HG03064 (cell line): ENCODE results near the gene PUM1.
"Not testable (repeated sequence)": the region's sequence is repeated elsewhere in the genome, so short reads cannot be mapped to it uniquely, and the experiment has no call there.

ENCODE experiments used
- ATAC-seq: cut with Tn5 transposase; IDR thresholded peaks from one replicate; pipeline ENCODE4 v1.9.1; 2021; ENCODE audit warnings: low read depth; ENCODE audit not compliant: unreplicated experiment

The PUM1 gene

DNA sequence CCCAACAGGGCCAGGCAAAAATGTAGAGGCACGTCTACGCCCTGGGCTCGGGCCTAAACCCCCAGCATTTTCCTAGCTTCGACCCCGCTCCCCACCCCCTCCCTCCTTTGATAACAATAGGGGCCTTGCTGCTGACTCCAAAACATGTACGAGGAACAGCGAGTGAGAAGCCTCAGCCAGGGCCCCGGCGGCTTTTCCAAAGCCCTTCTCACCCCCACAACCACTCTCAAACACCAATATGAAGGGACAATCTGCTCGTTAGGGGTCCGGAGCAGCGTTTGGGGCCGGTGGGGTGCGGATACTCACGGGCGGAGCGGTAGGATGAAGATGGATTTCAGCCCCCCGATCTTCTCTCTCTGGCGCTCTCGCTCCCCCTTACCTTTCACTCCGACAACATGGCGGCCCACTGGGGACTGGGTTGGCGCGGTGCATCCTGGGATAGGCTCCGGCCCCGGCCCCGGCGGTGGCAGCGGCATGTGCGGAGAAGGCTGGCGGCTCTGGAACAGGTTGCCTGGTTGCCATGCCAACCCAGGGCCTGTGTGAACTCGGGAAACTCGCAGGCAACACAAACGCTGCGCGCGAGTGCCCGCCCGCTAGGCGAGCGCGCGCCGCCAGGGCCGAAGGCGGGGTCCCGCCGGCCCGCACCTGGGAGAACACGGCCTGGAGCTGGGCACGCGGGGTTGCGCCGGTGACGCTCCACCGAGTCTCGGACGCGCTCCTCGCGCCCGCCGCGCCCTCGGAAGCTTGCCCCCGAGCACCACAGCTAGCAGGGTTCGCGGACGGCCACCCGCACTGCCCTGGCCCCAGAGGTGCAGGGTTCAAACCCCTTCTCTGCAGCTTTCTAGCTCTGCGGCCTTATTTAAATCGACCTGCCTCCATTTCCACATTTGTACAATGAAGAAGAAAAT is at the start of gene PUM1:
Gene PUM1, minus strand, starts transcription at position 408 of the 908 bp plus-strand sequence. CDS start 6,151 bp downstream, outside the sequence.
- ATAC-seq = peak; percentile 79

DNA sequence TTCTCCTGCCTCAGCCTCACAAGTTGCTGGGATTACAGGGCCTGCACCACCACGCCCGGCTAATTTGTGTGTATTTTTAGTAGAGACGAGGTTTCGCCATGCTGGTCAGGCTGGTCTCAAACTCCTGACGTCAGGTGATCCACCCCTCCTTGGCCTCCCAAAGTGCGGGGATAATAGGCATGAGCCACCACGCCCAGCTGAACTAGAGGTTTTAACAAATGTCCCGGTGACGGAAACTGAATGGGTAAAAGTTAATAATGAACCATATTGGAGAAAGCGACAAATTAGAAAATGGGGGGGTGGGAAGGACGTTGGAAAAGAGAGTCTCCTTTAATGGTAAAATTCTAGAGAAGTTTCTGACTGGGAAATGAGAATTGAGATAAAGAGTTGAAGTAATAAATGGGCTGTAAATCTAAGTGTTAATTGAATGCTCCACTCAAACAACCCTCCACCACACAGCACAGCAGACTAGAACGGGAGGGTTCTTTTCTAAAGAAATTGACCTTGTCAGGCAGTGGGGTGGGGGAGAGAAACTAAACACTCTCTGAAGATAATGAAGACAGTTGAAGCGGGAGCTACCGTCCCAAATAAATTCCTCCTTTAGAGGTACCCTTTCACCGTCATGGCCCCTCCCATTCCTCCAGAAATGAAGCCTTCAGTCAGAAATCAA is 46.9 kb upstream of the PUM1 start:
- ATAC-seq = no peak

GRCh38 chr1:31111290-31111951 is 45.9 kb upstream of the PUM1 start:
- ATAC-seq = no peak

DNA sequence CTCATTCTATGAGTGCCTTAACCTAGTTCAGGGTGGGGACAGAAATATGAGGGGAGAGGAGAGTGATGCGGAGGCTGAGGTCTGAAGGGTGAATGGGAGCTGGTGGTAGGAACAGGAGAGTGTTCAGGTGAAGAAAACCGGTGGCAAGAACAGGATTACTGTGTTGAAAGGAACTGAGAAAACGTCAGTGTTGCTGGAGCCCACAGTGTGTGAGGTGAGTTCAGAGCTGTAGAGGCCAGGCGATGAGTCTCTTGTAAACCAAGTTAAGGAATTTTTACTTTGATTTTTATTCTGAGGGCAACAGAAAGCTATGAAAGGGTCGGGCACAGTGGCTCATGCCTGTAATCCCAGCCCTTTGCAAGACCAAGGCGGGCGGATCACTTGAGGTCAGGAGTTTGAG is 45.3 kb upstream of the PUM1 start:
- no peak for ATAC-seq

DNA sequence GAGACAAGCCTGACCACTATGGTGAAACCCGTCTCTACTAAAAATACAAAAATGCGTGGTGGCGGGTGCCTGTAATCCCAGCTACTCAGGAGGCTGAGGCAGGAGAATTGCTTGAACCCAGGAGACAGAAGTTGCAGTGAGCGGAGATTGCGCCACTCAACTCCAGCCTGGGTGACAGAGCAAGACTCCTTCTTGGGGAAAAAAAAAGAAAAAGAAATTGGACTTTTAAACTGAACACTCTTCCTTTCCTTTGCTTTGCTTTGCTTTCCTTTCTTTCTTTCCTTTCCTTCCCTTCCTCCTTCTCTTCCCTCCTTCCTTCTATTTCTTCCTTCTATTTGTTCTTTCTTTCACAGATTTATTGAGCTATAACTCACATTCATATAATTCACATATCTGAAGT is 43.3 kb upstream of the PUM1 start:
- no peak for ATAC-seq

DNA sequence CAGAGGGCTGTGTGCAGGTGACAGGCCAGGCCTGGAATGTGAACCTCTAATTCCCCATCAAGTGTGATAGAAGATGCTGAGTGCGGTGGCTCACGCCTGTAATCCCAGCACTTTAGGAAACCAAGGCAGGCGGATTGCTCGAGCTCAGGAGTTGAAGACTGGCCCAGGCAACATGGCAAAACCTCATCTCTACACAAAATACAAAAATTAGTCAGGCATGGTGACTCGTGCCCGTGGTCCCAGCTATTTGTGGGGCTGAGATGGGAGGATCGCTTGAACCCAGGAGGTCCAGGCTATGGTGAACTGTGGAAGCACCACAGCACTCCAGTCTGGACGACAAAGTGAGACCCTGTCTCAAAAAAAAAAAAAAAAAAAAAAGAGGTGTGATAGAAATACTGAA is 40.1 kb upstream of the PUM1 start:
- no peak for ATAC-seq

GRCh38 chr1:31102501-31102950 is 37.0 kb upstream of the PUM1 start:
- ATAC-seq = no peak

DNA sequence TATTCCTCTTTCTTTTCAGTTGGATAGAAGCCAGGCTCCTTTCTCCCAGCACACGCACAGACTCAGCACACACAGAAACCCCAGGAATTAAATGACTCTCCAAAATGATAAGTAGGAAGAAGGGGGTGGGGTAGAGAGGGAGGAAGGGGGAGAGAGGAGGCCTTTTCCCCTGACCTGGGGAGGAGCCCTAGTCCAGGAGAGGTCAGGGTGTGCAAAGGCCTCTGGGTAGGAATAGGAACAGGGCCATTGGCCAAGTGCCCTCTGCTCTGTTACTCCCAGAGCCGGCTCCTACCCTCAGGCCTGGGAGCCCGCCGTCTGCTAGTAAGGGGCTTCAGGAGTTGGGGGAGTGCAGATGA is 35.6 kb upstream of the PUM1 start:
- ATAC-seq = no peak

GRCh38 chr1:31099293-31100032 is 33.9 kb upstream of the PUM1 start:
- ATAC-seq = no peak

GRCh38 chr1:31095985-31096384 is 30.5 kb upstream of the PUM1 start:
- no peak for ATAC-seq

DNA sequence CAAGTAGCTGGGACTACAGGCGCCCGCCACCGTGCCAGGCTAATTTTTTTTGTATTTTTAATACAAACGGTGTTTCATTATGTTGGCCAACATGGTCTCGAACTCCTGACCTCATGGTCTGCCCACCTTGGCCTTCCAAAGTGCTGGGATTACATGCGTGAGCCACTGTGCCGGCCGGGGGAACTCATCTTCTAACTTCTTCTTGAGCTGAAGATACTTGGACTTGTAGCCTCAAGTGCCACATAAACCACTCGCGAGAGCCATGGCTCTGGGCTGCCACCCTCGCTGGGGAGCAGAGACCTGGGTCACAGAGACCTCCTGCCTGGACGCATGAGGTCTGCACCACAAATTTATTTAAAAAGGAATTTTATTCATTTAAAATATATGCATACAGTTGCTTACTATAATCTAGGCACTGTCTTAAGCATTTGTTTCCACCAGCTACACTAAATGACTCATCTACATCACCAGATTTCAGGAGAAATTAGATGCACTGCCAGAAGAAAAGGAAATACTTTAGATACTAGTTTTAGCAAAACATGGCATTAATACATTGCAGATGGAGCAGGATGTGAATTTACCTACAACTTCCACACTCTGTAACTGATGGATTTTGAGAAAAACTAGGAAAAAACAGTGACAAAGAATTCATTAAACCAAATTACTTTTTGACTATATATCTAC is 29.9 kb upstream of the PUM1 start:
- ATAC-seq = no peak

DNA sequence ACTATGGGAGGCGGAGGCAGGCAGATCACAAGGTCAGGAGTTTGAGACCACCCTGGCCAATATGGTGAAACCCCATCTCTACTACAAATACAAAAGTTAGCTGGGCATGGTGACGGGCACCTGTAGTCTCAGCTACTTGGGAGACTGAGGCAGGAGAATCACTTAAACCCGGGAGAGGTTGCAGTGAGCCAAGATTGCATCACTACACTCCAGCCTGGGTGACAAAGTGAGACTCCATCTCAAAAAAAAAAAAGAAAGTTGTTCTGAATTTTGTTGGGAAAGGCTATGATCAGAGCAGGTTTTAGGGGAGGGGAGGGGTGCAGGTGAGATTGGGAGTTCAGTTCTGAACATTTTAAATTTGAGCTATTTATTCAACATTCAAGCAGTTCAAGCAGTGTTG is 22.6 kb upstream of the PUM1 start:
- ATAC-seq = not testable (repeated sequence)

DNA sequence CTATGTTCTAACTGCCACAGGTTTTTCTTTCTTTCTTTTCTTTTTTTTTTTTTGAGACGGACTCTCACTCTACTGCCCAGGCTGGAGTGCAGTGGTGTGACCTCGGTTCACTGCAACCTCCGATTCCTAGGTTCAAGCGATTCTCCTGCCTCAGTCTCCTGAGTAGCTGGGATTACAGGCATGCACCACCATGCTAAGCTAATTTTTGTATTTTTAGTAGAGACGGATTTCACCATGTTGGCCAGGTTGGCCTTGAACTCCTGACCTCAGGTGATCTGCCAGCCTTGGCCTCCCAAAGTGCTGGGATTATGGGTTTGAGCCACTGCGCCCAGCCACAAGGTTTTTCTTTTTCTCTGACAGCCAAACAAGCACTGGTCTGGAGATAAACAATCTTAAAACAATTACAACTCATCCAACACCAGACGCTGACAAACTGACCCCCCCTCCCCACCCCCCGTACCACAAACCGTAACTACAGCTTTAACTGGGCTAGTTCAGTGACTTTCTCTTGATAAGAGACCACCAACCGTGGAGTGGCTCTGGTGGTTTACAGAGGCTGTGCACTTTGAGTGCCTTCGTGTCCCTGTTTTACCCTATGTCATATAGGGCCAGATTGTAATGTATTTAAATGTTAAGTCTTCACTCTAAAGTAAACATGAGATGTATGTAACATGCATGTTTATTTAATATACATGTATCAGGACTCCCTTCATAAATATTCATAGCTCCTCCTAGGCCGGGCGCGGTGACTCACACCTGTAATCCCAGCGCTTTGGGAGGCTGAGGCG is 19.5 kb upstream of the PUM1 start:
- ATAC-seq = no peak

DNA sequence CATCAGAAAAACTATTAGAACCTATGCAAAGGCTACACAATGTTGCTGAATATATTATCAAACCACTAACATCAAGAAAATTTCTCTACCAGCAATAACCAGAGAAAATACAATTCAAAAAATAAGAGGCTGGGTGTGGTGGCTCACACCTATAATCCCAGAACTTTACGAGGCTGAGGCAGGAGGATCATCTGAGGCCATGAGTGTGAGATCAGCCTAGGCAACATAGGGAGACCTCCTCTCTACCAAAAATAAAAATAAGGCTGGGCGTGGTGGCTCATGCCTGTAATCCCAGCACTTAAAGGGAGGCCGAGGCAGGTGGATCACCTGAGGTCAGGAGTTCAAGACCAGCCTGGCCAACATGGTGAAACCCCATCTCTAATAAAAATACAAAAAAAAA is 16.9 kb upstream of the PUM1 start:
- ATAC-seq = no peak

- no peak for ATAC-seq
Observed at GRCh38 chr1:31073044-31073443, 7.5 kb upstream of the PUM1 start.

- no peak for ATAC-seq
Observed at GRCh38 chr1:31072304-31072746, 6.8 kb upstream of the PUM1 start.

DNA sequence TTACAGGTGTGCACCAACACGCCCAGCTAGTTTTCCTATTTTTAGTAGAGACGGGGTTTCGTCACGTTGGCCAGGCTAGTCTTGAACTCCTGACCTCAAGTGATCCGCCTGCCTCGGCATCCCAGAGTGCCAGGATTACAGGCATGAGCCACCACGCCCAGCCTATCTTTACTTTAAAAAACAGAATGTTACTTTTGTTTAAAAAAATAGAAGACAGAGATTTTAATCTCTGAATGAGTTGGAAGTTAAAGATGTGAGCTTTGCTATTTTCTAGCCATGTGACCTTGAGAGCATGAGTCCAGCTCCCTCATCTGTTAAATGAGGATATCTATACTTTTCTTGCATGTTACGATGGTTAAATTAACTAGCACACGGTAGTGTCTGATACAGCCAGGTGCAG is 3.9 kb upstream of the PUM1 start:
- ATAC-seq = no peak

- ATAC-seq = peak; percentile 13
Observed at GRCh38 chr1:31064718-31065309, 703 bp downstream of the PUM1 start.
